ENCODE results near the gene PRKCZ.

- TF ChIP-seq POLR2A (IDR thresholded peaks at IDR 0.05), result no peak
- no peak for TF ChIP-seq CTCF (IDR thresholded peaks at IDR 0.05)
These were observed 20.8 kb downstream of the PRKCZ start for GRCh38 chr1:2070800-2071530.

Data from heart left ventricle (tissue), 13 donors.